GM18511 (cell line): ENCODE data around the gene EIF4E.
"Not testable (repeated sequence)": the region's sequence is repeated elsewhere in the genome, so short reads cannot be mapped to it uniquely, and the experiment has no call there.

ENCODE experiments used
- ATAC-seq: cut with Tn5 transposase; IDR thresholded peaks from one replicate; pipeline ENCODE4 v1.9.1; 2021; ENCODE audit warnings: mild to moderate bottlenecking, moderate library complexity; ENCODE audit not compliant: unreplicated experiment

The EIF4E gene

GRCh38 chr4:98934851-98935250, 5.9 kb upstream of the EIF4E start:
- not testable (repeated sequence) for ATAC-seq

- peak; percentile 3 for ATAC-seq
Observed at GRCh38 chr4:98932539-98932938, 3.6 kb upstream of the EIF4E start.

GRCh38 chr4:98930311-98930865, 1.5 kb upstream of the EIF4E start:
- no peak for ATAC-seq

- ATAC-seq = peak; percentile 46
Observed at GRCh38 chr4:98929341-98930267, 671 bp upstream of the EIF4E start.

- peak; percentile 47 for ATAC-seq
Observed at GRCh38 chr4:98928131-98928504, 815 bp downstream of the EIF4E start.

- ATAC-seq = not testable (repeated sequence)
Observed at GRCh38 chr4:98926257-98926656, 2.7 kb downstream of the EIF4E start.

- ATAC-seq = no peak
Observed at GRCh38 chr4:98921292-98921691, 7.6 kb downstream of the EIF4E start.

GRCh38 chr4:98919996-98920395, 8.9 kb downstream of the EIF4E start:
- no peak for ATAC-seq

GRCh38 chr4:98910728-98911127, 18.2 kb downstream of the EIF4E start:
- peak; percentile 48 for ATAC-seq

- ATAC-seq = no peak
Observed at GRCh38 chr4:98909646-98910401, 19.1 kb downstream of the EIF4E start.

- no peak for ATAC-seq
Observed at GRCh38 chr4:98908703-98909262, 20.1 kb downstream of the EIF4E start.

GRCh38 chr4:98908182-98908581, 20.8 kb downstream of the EIF4E start:
- no peak for ATAC-seq

- ATAC-seq = no peak
Observed at GRCh38 chr4:98905839-98906238, 23.1 kb downstream of the EIF4E start.

- ATAC-seq = no peak
Observed at GRCh38 chr4:98905297-98905696, 23.6 kb downstream of the EIF4E start.

GRCh38 chr4:98903963-98904362, 25.0 kb downstream of the EIF4E start:
- no peak for ATAC-seq

GRCh38 chr4:98903561-98903960, 25.4 kb downstream of the EIF4E start:
- ATAC-seq = no peak

- ATAC-seq = no peak
Observed at GRCh38 chr4:98899277-98899676, 29.7 kb downstream of the EIF4E start.

GRCh38 chr4:98891478-98892337, 37.2 kb downstream of the EIF4E start:
- no peak for ATAC-seq

- ATAC-seq = no peak
Observed at GRCh38 chr4:98890702-98891455, 38.1 kb downstream of the EIF4E start.

GRCh38 chr4:98887145-98887544, 41.8 kb downstream of the EIF4E start:
- no peak for ATAC-seq
